ENCODE results near the gene C1orf115.

DNA sequence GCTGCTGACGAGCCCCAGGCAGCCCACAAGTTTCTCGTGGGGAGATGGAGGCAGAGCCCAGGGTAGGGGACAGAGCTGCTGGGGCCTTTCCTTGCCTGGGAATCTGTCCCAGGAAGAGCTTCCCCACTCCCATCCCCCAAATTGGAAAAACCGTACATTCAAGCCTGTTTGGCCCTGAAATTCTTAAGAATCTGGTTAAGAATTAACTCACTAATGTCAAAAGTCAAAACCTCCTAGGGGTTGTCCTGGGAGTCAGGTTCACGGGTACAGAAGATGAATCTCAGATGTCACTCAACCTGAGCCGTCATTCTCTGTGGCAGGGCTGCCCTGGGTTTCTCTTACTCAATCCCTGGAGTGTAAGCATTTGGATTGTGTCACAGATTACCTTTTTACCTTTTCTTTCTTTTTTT, 8.4 kb downstream of the C1orf115 start:
- TF ChIP-seq POLR2A (IDR thresholded peaks at IDR 0.05) = no peak
- TF ChIP-seq, protein P1, sequence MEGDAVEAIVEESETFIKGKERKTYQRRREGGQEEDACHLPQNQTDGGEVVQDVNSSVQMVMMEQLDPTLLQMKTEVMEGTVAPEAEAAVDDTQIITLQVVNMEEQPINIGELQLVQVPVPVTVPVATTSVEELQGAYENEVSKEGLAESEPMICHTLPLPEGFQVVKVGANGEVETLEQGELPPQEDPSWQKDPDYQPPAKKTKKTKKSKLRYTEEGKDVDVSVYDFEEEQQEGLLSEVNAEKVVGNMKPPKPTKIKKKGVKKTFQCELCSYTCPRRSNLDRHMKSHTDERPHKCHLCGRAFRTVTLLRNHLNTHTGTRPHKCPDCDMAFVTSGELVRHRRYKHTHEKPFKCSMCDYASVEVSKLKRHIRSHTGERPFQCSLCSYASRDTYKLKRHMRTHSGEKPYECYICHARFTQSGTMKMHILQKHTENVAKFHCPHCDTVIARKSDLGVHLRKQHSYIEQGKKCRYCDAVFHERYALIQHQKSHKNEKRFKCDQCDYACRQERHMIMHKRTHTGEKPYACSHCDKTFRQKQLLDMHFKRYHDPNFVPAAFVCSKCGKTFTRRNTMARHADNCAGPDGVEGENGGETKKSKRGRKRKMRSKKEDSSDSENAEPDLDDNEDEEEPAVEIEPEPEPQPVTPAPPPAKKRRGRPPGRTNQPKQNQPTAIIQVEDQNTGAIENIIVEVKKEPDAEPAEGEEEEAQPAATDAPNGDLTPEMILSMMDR (IDR thresholded peaks at IDR 0.05) = no peak
